CD4-positive, alpha-beta T cell treated with Interleukin-1 beta for 1 hour (primary cell): ENCODE data around the gene LMBRD1.
"Not testable (repeated sequence)": the region's sequence is repeated elsewhere in the genome, so short reads cannot be mapped to it uniquely, and the experiment has no call there.

ENCODE experiments used
- DNase-seq, 2 donors: peaks; one replicate each; pipeline ENCODE4 v3.0.0-alpha.2; 2020 to 2022

LMBRD1 gene

DNA sequence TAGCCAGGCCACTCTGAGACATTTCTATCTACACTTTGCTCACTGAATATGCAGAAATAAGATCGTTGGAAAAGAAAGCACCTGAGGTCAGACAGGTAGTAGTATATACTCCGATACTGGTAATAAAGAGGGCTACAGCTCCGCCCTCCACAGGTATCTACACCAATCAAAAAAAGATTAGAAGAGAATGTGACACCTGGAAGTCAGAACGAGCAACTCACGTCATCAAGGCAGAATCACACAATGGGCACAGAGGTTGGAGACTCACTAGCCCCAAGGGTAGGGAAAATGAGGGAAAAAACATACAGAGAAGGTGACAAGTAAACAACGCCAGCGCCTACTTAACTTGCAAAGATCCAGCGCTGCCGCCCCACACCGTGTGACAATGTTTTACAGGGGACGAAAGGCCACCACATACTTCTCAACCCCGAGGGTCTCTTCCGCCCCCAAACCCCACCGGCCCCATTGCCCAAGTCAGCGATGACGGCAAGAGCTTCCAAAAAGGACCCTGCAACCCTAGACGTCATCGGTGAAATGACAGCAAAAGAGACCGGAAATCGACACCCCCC, 653 bp downstream of the LMBRD1 start:
- DNase-seq, result peak; percentile 75 to 83

DNA sequence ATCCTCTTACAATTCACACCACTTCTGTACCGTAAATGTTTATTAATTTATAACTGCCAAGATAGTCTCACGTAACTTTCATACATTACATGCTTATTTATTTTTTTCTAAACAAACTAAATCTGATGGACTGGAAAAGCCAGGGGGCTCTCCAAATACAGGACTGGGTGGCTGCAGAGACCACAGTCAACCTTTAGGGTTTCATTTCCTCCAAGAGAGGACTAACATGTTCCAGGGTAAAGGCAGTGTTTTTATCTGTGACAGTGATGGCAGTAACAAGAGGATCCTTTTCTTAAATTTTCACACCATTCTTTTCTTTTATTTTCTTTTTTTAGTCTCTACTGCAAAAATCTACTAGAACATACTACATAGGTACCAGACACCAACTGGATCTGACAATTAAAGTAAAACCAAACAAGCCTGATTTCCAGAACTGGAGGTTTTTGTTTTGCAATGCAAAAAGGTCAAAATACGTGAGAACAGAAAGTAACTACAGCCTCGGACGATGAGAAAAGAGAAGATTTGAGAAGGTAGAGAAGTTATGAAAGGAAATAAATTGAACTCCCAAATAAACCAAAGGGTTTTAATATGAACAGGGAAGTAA, 1.2 kb downstream of the LMBRD1 start:
- DNase-seq, result peak in 1 of 2 donors; percentile 15

DNA sequence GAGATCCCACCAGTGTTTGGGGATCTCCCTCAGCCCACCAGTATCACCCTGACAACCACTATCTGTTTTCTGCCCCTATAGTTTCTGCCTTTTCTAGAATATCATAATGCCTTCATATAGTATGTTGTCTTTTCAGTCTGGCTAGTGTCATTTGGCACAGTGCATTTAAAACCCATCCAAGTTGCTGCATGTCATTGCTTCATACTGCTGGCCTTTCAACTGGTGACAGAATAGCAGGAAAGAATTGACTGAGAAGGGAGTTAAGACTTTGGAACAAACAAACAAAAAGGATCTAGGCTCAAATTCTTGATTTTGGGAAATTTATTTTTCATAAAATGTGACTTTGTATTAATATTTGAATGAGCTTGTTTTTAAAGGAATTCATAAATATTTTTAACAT, 4.5 kb downstream of the LMBRD1 start:
- no peak for DNase-seq

DNA sequence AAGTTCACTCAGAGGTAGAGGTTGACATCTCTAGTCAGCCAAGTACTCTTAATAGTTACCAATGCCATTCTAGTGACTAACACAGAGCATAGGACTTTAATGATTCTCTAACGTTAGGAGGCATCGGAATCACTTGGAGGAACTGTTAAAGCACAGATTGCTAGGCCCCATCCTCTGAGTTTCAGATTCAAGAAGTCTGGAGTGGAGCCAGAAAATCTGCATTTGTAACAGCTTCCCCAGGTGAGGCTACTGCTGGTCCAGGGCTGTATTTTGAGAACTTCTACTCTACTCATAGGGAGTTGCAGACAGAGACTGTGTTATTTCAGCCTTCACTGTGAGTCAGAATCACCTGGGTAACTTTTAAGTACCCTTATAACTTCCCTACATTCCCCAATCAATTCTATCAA, 5.7 kb downstream of the LMBRD1 start:
- no peak for DNase-seq

DNA sequence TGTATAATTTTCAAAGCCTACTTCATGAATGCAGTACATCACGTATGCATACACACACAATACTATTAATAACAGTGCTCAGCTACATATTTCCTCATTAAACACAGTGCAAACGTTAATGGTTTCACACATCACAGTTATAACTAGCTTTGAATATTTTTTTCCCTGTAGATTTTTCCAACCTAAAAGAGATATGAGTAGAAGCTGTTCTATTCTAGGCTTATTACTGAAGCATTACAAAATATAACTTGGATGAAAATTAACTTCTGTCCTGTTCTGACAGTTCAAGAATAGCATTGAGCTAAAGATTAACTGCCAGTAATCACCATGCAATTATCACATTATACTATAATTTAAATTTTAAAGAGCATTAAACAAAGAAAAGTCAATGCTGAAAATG, 6.2 kb downstream of the LMBRD1 start:
- DNase-seq, result no peak

DNA sequence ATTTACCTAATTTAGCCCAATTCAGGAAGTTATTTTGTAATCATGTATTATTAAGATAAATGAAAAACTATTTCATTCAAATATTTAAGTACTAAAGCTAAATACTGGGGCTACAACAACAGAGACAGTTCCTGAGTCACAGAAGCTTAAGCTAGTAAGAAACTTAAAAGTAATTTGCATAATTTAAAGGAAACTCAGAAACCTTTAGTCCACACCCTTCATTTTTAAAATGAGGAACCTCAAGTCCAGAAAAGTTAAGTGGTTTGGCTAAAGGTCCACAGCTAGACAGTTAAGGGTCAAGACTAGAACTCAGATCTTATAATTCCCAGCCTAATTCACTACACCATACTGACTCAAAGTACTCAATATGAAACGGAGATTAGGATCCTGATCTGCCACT, 7.2 kb downstream of the LMBRD1 start:
- DNase-seq, result no peak

DNA sequence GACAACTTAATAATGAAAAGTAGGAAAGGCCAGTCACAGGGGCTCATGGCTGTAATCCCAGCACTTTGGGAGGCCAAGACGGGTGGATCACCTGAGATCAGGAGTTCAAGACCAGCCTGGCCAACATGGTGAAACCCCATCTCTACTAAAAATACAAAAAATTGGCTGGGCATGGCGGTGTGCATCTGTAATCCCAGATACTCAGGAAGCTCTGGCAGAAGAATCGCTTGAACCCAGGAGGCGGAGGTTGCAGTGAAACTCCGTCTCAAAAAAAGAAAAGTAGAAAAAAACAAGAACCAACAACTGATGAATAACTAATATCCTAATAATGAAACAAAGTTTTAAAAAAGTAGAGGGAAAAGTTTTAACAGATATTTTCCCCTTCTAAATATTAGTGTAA, 9.4 kb downstream of the LMBRD1 start:
- DNase-seq, result not testable (repeated sequence)

DNA sequence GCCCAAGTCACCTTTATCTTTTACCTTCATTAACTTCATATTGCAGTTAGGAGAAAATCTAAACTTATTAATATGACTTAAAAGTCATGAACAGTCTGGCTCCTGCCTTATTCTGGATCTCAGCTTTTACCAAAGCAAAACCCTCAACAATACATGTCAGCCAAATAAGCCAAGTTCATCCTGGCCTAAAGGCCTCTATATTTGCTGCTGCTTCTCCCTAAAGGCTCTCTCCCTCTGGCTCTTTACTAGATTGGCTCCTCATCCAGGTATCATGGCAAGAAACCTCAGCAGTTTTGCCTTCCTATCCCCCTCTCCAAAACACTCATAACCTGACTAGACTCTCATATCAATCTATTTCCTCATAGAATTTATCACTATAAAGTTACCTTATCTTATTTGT, 11.1 kb downstream of the LMBRD1 start:
- DNase-seq, result no peak

DNA sequence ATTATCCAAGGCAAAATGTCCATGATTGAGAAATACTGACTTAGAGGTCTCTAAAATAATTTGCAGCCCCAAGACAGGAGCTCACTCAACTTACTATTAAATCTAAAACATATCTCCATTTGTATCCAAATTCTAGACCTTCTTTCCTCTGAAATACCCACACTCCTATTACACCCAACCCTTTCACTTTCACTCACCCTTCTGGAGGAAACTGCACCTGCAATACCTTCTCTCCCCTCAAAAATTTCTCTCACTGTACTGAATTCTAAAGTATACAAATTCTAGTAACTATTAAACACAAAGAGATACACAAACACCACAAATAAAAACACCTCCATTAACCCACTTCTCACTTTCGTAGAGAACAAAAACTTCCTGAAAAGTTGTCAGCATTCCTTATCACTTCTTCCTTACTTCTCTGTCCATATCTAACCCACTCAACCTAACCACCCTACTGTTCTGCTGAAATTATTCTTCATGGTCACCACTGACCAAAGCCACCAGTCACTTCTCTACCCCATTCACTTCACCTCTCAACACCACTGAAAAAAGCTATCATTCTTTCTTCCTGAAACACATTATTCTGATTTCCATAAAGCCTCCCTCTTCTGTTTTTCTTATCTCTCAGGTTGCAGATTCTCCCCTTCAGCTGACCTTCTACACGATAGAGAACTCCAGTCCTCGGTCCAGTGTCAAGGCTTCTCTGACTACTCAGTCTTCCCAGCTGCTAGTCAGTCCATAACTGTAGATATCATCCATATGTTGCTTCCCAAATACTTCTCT, 12.0 kb downstream of the LMBRD1 start:
- DNase-seq, result no peak

DNA sequence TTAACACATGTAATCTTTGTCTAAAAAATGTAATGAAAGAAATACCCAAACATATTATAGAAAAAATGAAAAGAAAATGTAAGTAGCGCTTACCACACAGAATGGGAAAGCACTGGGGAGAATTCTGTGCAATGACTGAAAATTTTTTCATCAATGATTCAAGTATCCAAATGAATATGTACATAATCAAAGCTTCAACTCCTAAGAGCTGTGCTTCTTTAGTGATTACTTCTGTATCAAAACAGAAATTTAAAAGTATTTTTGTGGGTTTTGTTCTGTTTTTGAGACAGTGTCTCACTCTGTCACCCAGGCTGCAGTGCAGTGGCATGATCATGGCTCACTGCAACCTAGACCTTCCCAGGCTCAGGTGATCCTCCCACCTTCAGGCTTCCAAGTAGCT, 13.7 kb downstream of the LMBRD1 start:
- no peak for DNase-seq

DNA sequence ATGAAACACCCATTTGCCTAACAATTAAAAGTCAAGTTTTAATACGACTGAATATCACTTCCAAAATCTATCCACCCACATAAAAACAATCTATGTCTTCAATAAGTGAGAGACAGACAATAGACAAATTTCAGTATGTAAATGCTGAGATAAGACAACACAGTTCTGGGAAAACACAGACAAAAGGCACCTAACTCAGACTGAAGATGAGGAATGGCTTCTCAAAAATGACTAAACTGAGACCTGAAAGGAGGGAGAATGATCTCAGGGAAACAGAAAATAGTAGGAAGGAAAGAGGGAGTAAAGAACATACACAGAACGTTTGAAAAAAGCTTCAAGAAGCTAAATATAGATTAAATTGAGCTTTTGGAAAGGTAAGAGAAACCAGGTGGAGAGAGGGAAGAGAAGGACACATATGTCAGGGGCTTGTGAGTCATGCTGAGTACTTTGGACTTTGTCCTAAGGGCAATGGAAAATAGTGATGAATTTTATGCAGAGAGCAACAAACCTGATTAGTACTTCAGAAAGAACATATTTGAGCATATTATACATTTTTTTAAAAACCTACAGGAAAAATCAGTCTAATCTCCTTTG, 16.1 kb downstream of the LMBRD1 start:
- DNase-seq, result no peak

DNA sequence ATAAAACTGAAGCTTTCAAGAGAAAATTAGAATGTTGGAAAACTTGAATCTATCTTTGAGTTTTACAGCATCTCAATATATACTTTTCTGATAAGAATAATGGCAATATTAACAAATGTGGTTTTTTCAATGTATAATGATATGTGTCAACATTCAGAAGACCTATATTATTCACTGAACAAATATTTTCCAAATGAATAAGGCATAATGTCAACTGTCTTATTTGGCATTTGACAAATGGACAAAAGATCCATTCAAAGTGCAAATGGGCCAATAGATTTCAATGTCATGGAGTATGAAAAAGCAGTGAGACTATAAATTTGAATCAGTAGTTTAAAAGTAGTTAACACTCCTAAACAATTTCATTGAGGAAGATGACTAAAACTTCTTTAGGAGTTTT, 20.9 kb downstream of the LMBRD1 start:
- DNase-seq, result no peak

DNA sequence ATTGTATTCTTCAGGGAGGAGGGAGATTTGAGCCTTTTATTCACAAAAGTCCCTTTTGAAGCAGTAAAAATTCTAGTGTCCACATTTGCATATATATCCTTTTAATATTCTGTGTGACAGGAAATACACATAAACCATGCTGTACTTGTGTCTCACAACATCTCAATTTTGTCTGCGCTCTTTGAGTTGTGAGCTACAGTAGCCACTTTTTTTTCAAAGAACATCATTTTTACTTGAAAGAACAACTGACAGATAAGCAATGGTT, 21.3 kb downstream of the LMBRD1 start:
- no peak for DNase-seq

DNA sequence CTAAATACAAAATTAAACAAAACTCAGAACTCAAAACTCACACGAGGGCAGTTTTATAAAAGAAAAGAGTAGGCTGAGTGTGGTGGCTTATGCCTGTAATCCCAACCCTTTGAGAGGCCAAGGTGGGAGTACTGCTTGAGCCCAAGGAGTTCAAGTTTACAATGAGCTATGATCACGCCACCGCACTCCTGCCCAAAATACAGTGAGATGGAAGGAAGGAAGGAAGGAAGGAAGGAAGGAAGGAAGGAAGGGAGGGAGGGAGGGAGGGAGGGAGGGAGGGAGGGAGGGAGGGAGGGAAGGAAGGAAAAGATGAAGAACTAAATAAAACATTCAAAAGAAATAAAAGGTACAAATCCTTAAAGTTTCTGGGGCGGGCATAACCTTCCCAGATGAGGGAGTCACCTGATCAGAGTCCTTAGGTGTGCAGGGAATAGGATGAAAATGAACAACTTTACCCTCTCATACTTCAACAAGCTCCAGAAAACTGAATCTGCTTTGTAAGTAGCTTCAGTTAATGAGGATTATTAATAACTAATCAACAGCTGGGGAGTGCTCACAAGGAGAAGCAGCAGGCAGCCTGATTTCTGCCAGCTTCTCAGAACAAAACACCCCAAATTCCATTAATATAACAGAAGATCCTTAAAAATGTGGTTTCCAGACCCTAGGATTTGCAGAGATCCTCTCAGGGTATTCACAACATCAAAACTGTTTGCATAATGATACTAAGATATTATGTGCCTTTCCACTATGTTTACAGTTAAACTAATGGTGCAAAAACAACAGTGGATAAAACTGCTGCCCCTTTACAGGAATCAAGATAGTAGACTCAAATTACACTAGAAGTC, 21.8 kb downstream of the LMBRD1 start:
- no peak for DNase-seq

DNA sequence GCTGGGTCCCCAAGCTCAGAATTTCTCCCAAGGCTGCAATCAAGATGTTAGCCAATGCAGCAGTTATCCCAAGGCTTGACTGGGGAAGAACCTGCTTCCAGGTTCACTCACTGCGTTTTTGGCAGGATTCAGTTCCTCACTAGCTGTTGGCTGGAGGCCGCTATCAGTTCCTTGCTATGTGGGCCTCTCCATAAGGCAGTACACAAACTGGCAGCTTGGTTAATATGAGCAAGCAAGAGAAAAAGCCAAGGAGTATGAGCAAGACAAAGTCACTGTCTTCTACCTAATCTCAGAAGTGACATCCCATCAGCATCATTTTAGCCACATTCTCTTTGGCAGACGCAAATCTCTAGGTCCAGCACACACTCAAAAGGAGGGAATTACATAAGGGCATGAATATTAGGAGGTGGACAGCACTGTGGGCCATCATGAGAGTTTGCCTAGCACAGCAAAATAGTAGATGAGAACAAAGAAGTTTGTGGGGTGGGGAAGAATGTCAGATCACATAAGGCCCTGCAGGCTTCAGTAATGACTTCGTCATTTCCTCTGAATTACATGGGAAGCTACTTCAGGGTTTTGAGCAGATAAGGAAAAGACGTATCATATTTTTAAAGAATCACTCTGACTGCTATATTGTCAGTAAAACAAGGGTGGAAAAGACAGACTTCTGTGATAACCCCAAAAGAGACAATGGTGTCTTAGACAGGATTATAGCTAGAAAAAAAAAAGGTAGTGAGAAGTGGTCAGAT, 25.5 kb downstream of the LMBRD1 start:
- DNase-seq, result no peak

DNA sequence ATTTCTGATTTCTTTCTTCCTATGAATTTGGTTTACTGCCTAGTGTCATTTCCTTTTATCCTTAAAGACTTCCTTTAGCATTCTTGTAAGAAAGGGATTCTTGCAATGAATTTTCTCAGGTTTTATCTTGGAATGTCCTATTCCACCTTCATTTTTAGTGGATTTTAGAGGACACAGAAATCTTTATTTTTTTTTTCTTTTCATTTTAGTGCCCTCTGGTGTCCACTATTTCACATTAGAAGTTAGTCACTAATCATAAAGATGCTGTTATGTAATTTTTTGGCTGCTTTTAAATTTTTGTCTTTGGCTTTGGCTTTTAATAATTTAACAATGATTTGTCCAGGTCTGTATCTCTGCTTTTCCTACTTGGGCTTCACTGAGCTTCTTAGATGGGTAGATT, 28.1 kb downstream of the LMBRD1 start:
- no peak for DNase-seq

DNA sequence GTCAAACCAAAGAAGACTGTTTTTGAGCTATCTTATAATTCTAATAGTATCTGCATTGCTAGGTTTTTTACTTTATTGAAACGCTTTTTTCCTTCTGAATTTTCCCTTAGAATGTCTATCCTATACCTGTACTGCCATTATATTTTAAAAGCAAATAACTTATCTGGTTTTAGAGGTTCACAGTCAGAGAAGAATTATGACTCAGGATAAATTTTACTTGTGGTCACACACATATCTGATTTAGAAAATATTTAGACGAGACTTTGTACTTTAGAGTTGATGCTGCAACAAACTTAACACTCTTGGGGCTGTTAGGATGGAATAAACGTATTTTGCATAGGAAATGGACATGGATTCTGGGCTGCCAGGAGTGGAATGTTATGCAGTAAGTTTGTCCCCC, 33.0 kb downstream of the LMBRD1 start:
- no peak for DNase-seq

DNA sequence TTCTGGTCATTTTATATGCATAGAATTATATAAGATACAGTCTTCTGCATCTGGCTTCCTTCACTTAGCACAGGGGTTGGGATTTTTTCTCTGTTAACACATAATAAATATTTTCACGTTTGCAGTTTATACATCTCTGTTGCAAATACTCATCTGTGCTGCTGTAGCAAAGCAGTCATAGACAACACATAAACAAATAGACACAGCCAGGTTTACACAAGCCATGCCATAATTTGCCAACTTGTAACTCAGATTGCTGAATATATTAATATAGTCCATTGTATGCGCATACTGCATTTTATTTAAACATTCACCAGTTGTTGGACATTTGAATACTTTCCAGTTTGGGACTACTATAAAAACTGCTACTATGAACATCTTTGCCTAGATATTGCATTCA, 35.0 kb downstream of the LMBRD1 start:
- DNase-seq, result no peak

DNA sequence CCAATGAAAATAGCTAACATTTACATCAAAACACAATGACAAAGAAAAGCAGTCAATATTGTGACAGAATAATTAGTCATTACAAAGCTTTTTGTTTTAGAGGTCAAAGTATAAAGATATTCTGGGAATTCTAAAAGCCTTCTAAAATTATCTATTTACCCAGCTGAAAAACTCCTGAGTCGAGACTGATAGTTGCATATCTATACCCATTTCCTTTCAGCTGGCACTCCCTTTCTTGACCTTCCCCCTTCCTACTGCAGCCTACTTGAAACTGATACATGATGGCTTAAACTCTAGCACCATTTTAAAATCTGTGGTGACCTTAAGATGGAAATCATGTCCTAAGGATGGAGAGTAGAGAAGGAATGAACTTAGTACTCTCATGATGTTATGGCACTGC, 38.6 kb downstream of the LMBRD1 start:
- no peak for DNase-seq

DNA sequence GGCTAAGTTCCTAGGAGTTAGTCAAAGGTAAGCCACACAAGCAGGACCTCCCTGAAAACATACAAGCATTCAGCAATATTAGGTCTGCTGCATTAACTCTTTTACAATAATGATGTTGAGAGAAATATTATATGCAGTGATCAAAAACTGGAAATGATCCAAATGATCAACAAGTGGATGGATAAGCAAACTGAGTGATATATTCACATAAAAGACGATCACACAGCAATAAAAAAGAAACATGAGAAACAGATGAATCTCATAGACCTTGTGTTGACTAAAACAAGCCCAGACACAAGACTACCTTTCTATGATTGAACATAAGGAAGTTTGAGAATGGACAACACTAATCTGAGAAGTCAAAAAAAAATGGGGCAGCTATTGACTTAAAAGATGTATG, 39.9 kb downstream of the LMBRD1 start:
- no peak for DNase-seq

DNA sequence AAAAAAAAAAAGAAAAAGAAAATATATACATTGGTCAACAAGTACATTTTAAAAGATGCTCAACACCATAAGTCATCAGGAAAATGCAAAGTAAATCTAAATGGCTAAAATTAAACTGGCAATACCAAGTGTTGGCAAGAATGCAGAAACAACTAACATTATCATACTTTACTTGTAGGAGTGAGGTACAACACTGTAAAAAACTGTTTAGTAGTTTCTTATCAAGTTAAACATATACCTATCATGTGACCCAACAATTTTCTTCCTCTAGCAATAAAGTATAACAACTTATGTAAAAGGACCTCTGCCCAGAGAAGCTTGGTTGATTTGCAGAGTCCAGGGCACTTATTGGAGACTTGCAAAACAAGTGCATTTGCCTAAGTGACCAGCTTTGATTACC, 40.4 kb downstream of the LMBRD1 start:
- DNase-seq, result no peak

DNA sequence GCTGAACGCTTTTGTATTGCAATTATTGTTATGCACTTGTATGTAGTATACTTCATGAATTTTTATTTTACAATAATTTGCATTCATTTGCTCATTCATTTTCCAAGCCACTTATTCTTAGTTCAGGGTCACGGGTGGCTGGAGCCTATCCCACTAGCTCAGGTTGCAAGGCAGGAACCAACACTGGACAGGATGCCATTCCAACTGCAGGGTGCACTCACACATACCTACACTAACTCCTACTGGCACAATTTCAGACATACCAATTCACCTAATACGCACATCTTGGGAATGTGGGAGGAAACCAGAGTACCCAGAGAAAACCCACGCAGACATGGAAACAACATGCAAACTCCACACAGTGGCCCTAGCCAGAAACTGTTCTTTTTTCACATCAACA, 61.8 kb downstream of the LMBRD1 start:
- DNase-seq, result no peak

DNA sequence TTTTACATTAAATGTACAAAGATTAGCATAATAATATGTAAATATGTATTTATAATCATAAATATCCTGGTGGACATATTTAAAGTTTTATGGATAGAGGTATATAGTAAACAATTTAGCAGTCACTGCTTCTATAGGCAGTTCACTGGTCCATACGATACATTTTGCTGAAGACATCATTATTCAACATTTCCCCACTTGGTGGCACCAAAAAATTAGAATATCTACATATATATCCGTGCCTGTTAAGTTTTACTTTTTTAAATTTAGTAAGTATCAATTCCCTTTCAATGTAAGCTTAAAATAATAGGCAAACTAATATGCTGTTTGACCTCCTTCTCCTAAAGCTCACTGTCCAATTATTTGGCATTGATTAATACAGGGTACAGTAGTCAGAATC, 64.2 kb downstream of the LMBRD1 start:
- peak in 1 of 2 donors; percentile 22 for DNase-seq
